ENCODE results near the gene NCF2.

NCF2 gene

GRCh38 chr1:183582021-183582713 lies 8.1 kb downstream of the NCF2 start:
- DNase-seq: no peak

GRCh38 chr1:183580281-183580682 lies 10.0 kb downstream of the NCF2 start:
- DNase-seq: no peak

GRCh38 chr1:183578856-183579255 lies 11.4 kb downstream of the NCF2 start:
- DNase-seq: no peak

GRCh38 chr1:183577897-183578465 lies 12.3 kb downstream of the NCF2 start:
- no peak for DNase-seq

- no peak for DNase-seq
Observed at GRCh38 chr1:183576537-183576936, 13.7 kb downstream of the NCF2 start.

GRCh38 chr1:183575606-183576005 lies 14.7 kb downstream of the NCF2 start:
- no peak for DNase-seq

- DNase-seq: no peak
Observed at GRCh38 chr1:183572721-183573120, 17.5 kb downstream of the NCF2 start.

GRCh38 chr1:183571678-183572268 lies 18.5 kb downstream of the NCF2 start:
- DNase-seq: no peak

GRCh38 chr1:183570451-183570850 lies 19.8 kb downstream of the NCF2 start:
- no peak for DNase-seq

GRCh38 chr1:183569801-183570200 lies 20.5 kb downstream of the NCF2 start:
- DNase-seq: no peak

GRCh38 chr1:183569141-183569540 lies 21.1 kb downstream of the NCF2 start:
- no peak for DNase-seq

- no peak for DNase-seq
Observed at GRCh38 chr1:183568176-183569021, 21.9 kb downstream of the NCF2 start.

- DNase-seq: no peak
Observed at GRCh38 chr1:183567584-183567983, 22.7 kb downstream of the NCF2 start.

GRCh38 chr1:183566026-183566425 lies 24.2 kb downstream of the NCF2 start:
- DNase-seq: no peak

- DNase-seq: no peak
Observed at GRCh38 chr1:183565261-183565660, 25.0 kb downstream of the NCF2 start.

- no peak for DNase-seq
Observed at GRCh38 chr1:183562701-183563100, 27.6 kb downstream of the NCF2 start.

GRCh38 chr1:183559061-183559460 lies 31.2 kb downstream of the NCF2 start:
- no peak for DNase-seq

- no peak for DNase-seq
Observed at GRCh38 chr1:183554577-183554976, 35.7 kb downstream of the NCF2 start.

- DNase-seq: no peak
Observed at GRCh38 chr1:183553764-183554163, 36.5 kb downstream of the NCF2 start.

- no peak for DNase-seq
Observed at GRCh38 chr1:183553331-183553730, 36.9 kb downstream of the NCF2 start.

- DNase-seq: no peak
Observed at GRCh38 chr1:183552891-183553290, 37.4 kb downstream of the NCF2 start.

GRCh38 chr1:183552441-183552840 lies 37.8 kb downstream of the NCF2 start:
- DNase-seq: no peak

- no peak for DNase-seq
Observed at GRCh38 chr1:183551924-183552323, 38.3 kb downstream of the NCF2 start.

GRCh38 chr1:183550915-183551314 lies 39.3 kb downstream of the NCF2 start:
- DNase-seq: no peak
